ENCODE data around the gene MCOLN2.
"Not testable (repeated sequence)": the region's sequence is repeated elsewhere in the genome, so short reads cannot be mapped to it uniquely, and the experiment has no call there.

Gene MCOLN2

DNA sequence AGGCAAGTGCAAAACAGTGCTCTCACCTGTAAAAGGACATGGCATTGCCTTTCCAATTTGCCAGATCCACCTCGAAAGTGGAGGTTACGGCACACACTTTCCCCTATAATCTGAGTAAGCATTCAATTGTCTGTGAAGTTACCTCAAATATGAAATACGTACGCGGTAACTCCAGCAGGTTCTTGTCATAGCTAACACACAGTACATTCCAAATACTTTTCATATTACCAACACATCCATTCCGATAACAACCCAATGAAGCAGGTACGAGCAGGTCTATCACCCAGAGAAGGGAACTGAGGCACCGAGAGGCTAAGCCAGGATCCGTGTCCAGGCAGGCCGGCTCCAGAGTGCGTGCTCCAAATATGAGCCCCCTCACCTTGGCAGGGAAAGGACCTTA is 57.2 kb downstream of the MCOLN2 start:
- no peak for DNase-seq

DNA sequence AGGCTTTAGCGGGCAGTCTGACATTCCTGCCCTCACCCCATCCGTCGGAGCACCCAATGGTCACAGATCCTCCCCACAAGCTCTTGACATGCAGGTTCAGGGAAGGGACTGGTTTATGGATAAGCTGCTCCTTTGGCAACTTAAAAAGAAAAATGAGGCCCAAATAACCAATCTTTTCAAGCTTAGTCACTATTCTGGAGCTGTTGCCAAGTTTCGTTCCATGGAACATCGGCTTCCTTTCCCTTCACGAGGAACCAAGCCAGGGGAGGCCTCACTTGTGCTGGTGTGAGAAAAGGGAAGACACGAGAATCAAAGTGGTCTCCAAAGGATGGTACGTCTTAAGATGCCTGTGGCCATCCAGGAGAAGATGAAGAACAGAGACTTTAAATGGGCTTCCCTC is 57.8 kb downstream of the MCOLN2 start:
- no peak for DNase-seq

DNA sequence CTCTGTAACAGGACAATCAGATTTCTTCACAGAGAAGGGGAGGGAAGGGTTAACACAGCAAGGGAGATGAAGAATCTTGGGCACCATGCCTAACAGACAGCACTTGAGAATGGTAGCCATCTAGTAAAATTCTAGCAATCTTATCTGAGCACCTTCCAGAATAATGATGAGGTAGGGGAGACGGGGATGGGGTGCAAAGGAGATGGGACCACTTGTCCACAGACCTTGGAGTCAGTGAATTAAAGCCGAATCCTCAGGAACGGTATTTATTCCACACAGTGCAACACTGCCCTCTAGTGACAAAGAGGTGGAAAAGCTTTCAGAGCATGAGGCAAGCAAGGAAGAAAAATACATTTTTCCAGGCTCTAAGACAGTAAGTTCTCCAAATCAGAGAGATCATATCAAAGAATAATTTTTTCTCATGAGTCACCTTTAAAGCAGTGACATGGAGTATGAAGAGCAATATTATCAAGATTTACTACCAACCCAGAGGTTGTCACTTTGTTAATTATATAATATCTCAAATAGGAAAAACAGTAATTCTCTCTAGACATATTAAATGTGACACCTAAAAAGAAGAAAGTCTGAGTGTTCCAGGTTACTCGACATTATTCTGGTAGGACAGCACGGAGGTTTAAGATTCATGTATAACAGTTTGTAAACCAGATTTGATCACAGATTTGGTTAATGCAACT is 60.6 kb downstream of the MCOLN2 start:
- peak; percentile 71 for DNase-seq

DNA sequence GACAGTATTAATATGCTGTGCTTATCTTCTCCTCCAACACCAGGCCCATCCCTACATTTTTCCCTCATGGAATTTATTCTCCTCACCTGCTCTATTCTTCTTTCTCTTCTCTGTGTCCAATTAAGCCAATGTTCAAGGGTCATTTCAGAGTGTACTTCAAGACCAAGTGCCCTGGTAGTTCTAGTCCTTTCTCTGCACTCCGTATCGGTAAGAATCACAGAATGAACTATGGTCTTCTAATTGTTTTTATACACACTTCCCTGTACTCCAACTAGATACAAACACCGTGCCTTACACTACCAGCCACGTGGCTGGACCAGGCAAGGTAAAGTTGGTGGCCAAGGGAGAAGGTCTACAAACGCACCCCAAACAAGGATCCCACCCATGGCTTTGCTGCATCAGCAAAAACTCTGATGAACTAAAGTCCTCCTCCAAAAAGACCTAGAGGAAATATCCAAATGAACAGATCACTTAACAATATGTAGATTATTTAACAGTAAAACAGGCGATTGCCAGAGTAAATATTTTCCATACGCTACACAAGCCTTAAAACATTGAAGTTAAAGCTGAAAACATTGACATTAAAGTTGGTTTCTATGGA is 63.8 kb downstream of the MCOLN2 start:
- DNase-seq: no peak

DNA sequence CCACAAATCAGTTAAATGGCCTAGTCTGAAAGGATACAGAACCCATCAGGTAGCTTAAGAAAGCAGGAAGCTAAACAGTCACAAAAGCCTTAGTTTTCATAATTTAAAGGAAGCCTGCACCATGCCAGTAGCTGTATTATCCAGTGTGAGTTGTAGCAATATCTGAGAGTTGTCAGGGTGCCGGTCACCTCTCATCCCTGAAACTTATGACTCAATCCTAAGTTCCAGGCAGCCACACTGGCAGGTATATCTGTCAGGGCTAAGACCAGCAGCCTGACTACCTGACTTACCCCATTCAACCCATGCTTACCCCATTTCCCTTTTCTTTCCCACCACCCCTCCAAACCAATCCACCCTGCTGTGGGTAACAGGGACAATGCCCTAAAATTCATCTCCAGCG is 66.1 kb downstream of the MCOLN2 start:
- no peak for DNase-seq

DNA sequence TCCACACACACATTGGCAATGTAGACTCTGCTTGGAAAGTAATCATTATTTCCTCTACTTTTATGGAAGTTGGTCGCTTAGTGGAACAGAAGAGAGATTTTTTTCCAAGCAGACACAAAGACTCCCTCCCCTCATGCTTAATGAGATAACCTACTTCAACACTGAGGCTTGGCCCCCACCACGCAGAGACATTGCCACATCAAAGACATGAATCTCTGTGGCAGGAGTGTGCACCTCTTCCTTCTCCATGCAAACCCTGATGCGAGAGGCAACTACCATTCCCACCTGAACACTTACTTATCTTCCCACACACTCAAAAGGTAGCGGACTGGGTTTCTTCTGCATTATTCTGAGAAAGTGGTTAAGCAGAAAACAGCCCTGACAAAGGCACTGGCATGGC is 66.6 kb downstream of the MCOLN2 start:
- DNase-seq: no peak

DNA sequence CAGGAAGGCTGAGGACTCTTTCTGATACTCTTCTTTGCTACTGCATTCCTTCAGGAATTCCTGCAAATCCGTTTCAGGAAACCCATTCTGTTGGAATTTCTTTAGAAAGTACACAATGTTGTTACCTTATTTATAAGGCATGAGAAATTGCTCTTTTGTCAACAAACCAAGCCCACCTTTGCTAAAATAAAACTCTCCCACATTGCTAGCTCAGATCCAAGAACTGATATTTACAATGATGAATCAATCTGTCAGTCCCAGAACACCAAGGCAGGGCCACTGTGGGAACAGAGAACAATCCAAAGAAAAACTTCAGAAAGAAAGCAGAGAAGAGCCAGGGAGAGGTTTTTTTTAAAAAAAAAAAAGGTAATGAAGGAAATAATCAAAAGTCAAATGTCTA is 67.3 kb downstream of the MCOLN2 start:
- no peak for DNase-seq

DNA sequence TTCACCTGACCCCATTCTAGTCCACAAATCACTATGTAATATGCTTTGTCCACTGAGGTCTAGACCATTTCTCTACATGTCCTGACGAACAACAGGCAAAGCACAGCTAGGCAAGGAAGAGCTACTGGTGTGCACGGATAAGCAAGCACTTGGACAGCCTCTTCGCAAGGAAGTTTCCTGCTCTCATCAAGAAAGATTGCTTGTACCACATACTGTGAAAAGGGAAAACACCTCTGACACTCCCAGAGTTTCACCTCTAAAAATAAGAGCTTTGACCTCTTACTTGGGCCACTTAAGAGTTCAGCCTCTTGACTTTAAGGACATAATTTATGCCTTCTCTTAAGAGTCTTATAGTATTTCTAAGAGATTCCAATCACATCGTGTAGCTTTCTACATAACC is 67.9 kb downstream of the MCOLN2 start:
- DNase-seq: no peak

DNA sequence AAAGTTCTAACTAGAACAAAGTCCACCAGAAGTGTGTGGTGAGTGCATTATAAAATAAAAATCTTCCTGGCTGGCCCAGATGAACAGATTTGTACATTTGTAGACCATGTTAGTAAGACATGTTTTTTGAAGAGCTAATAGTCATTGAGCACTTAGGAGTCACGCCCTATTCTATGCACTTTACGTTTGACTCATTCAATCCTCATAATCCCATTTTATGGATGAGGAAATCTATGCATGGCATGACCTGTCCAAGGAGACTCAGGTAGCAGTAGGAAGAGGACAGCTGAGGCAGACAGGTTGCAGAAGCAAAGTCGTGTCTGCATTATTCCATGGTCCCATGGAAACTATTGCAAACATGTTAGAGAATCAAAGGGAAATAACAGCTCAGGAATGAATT is 73.6 kb downstream of the MCOLN2 start:
- no peak for DNase-seq

DNA sequence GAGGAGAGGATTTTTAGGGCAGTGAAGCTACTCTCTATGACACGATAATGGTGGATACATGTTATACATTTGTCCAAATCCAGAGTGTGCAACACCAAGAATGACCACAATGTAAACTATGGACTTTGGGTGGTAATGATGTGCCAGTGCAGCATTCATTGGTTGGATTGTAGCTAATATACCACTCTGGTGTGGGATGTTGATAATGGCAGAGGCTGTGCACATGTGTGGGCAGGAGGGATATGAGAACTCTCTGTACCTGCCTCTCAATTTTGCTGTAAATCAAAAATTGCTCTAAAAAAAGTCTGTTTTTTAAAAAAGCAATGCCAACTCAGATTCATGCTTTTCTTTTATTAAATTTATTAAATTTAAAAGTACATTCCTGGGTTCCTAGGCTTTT is 76.8 kb downstream of the MCOLN2 start:
- DNase-seq: no peak

DNA sequence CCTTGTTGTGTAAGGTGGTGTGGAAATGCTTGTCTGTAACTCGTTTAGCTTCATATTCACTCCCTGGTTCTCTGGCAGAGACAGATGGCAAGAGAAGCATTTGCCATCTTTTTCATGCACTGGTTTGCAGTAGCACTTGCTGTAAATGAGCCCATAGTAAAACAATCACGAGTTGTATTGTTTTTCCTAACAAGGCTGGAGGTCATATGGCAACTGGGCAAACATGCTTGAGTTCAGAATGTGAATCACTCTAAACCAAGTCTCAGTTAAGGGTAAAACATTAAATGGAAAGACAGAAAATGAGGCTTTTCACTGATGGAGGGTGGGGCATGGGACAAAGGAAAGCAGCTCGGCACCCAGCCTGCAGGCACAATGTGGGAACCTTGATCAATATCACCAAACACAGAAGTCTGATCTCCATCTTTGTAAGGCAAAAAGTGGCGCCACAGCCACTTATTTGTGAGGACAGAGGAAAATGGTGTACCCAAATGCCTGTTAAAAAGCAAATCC is 77.4 kb downstream of the MCOLN2 start:
- no peak for DNase-seq

DNA sequence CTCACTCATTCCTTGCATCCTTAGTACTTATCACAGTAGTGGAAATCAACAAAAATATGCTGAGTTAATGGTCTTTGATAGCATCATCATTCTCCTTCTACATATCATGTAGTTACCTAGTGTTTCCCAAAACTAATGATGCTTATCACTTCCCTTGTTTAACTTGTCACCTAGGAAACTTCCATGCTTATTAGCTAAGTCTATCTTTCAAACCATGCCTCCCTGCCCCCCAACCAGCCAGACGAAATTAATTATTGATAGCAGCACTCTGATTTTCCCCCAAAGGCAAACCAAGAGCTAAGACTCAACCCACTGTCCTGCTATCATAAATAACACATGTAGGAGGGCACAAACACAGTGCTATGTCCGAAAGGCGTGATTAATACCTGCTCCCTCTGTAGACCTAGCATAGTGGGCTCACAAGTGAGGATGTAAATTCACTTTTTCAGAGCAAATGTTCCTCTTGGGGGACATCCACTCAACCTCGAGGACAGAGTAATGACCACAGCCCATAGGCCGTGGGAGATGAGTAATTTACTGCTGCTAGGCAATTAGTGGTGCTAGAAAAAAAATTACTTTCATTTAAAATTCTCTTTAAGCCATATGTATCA is 78.1 kb downstream of the MCOLN2 start:
- no peak for DNase-seq

DNA sequence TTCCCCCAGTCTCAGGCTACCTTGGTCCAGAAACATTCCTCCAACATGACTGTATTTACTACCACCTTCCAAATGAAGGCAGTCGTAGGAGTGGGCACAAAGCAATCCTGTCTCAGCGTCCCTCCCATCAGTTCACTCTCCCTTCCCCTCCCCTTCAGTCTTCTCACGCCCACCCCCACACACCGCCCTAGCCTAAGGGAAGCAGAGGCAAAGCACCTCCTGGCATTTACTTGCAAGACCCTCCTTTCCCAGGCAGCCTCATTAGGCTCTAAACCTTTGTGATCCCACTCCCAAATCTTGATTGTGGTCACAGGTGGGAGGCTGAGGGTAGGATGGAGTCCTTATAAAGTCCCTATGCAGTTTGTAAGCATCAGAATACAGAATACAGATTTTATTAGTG is 80.0 kb downstream of the MCOLN2 start:
- no peak for DNase-seq

DNA sequence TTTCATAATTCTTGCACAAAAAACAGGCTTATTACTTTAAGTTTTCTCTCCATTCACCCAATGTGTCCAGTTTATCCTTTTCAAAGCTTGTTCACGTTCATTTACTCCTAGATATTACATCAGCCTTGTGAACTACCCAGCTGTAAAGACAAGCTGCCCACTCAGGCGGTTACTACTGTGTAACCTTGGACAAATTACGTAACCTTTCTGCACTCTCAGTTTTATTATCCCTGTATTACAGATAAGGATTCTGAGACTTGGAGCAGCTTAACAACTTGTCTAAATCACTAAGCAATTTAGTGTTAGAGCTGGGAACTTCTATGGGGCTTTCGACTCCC is 83.4 kb downstream of the MCOLN2 start:
- no peak for DNase-seq

DNA sequence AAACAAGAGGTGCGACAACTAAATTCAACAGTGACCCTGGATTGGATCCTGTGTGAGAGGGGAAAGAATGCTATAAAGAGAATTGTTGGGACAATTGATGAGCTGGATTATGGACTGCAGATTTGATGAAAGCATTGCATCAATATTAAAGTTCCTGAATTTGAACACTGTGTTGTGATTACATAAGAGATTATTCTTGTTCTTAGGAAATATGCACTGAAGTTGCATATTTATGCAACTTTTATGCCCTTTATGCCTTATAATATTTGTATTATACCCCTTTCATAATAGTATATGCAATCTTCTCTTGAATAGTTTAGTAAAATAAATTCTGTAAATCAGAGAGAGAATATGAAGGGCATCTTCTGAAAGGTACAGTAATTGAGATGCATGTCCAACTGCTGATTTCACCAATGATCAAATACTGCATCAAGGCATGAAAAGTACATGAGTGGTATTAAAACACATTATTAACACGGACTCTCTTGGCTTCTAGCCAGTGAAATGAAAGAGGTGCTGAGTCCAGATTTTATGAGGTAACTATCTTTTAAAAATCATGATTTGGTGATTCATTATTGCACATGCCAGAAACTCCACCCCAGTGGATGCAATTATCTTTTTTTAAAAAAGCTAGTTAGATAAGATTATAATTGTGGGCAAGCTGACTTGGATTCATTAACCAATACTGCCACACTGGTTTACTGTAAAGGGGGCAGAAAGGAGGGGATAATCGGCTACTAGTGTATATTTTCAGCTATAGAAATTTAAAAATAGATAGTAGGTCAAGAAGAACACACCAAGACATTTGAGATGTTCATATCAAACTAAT is 84.0 kb downstream of the MCOLN2 start:
- DNase-seq: no peak

DNA sequence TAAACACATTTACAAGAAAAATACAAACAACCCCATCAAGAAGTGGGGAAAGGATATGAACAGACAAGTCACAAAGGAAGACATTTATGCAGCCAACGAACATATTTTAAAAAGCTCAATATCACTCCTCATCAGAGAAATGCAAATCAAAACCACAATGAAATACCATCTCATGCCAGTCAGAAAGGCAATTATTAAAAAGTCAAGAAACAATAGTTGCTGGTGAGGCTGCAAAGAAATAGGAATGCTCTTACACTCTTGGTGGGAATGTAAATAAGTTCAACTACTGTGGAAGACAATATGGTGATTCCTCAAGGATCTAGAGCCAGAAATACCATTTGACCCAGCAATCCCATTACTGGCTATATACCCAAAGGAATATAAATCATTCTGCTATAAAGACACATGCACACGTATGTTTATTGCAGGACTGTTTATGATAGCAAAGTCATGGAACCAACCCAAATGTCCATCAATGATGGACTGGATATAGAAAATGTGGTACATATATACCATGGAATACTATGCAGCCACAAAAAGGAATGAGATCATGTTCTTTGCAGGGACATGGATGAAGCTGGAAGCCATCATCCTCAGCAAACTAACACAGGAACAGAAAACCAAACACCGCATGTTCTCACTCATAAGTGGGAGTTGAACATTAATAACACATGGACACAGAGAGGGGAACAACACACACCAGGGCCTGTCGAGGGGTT is 88.0 kb downstream of the MCOLN2 start:
- not testable (repeated sequence) for DNase-seq

DNA sequence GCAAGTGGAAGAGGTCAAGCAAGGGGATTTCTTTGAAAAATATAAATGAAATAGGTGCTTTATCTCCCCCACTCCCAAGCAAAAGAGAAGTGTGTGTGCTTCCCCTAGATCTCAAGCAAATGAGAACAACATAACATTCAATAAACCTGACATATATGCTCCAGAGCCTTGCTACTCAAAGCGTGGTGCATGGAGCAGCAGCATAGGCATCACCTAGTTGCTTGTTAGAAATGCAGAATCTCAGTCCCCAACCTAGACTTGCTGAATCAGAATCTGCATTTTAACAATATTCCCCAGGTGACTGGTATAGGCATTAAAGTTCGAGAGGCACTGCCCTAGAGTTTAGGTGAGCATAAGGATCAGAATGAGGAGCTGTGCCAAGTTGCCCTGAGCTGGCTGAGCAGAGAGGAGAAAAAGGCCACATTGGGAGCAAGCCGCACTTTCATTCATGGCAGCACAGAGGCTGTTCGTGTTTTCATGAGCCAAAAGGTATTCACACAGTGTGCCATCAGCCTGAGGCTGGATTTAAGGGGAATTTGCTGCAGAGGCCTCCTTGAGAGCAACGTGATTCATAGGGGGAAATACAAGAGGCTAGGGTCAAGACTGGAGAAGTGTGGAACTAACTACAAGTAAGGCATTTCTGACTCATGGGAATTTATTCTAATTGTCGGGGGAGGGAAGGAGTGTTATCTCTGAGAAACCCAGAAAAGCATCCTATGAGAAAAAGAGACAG is 89.7 kb downstream of the MCOLN2 start:
- no peak for DNase-seq

DNA sequence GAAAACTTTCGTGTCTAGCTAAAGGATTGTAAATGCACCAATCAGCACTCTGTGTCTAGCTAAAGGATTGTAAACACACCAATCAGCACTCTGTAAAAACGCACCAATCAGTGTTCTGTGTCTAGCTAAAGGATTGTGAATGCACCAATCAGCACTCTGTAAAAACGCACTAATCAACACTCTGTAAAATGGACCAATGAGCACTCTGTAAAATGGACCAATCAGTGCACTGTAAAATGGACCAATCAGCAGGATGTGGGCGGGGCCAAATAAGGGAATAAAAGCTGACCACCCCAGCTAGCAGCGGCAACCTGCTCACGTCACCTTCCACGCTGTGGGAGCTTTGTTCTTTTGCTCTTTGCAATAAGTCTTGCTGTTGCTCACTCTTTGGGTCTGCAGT is 94.2 kb downstream of the MCOLN2 start:
- DNase-seq: not testable (repeated sequence)

DNA sequence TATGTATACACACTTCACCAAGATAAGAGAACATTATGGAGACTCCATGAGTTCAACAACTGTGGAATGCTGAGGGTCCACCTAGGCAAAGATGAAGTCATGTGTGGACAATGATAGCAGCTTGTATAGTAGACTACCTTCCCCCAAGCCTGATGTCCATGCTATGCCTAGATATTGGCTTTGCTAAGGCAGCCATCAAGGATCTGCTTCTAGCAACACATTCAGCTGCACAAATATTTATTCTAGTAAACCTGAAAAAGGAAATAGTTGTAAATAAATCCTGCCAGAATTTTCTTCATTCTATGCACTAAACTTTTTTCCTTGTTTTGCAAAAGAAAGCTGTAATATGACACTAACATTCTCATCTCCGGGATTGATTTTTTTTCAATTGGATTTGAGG is 96.9 kb downstream of the MCOLN2 start:
- no peak for DNase-seq

DNA sequence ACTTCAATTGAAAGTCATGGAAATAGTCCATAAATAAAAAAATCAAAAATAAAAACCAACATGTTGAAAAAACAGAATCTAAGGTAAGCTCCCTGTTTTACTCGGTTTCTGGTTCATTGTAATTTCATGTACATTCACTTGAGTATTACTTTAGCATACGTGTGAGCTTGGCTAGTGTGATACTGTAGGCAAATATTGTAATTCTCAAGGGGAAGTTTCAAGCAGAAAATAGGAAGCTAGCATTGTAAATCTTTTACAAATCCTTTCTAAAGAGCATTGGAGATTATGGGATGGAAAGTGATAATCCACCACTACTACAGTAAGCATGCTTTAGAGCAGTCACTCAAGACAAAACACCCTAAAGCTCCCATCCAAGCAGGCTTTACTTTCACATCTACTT is 100.6 kb downstream of the MCOLN2 start:
- no peak for DNase-seq

DNA sequence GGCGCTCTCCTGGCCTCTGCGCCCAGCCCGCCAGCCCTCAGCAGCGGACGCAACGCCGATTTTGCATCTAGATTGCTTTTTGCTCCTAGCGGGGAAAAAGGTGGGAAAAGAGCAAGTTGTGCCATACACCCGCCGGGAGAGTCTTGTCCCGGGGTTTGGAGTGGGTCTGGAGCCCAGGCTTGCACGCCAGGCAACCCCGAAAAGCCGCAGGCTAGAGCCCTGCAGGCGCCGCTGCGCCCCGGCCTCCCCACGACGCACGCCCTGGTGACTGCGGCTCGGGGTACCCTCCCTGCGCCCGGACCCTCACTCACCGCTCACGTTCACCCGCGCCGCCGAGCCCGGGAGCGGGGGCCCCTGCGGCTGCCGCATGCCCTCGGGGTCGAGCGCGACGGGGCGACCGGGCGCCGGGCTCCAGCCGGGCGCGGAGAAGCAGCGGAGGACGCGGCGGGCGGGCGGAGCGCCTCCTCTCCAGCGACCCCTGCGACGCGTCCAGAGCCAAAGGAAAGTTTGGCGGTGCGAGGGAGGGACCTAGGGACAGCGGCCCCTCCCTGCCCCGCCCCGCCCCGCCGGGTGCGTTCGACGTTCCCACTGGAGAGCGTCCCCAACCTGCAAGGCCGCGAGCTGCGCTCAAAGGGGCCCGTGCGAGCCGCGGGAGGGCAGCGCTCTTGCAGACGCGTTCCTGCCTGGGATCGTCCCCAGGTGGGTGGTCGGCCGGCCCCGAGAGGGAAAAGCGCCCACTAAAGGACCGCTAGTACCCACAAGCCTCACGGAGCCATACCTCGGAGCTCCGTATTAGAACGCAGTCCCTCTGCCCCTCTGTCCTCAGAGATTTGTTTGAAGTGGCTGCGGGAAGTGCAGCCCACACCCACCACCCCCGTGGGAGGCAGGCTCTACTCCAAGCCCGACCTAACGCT is 104.0 kb downstream of the MCOLN2 start, which contains the start of gene LPAR3:
Gene LPAR3, minus strand, starts transcription at position 502 of the 914 bp plus-strand sequence. CDS start 27,086 bp downstream, outside the sequence.
- peak; percentile 12 for DNase-seq
